GM12878 (cell line): ENCODE measurements around the gene NOP10. TPM values are rescaled to one million over a fixed set of nuclear protein-coding genes. Genes with fewer than 3 reads are reported as not detected.

Source experiments
- ATAC-seq: fragments of 200-7000 bp; cut with Tn5 transposase; 3 replicates; pipeline ENCODE4 v1.9.1; 2020; ENCODE audit warnings: mild to moderate bottlenecking, moderate library complexity
- BruUV-seq: library from RNA; stranded (reverse); fragments of 400-500 nt; replicated peaks from 2 replicates; lab custom pipeline; 2021; lab: Mats Ljungman, UMichigan
- CTCF ChIA-PET: fragments of 300-600 bp; sonication (Branson Sonifier 250); formaldehyde crosslinking; extraction: SDS; loops from one replicate; lab custom pipeline; 2021; ENCODE audit warnings: inconsistent platforms; lab: Yijun Ruan, JAX
- POLR2A ChIA-PET: fragments of 350-600 bp; formaldehyde crosslinking; extraction: SDS; loops from one replicate; lab custom pipeline; 2021; ENCODE audit warnings: inconsistent platforms; lab: Charles Lee
- RAD21 ChIA-PET: fragments of 300-600 bp; sonication (Branson Sonifier 250); formaldehyde crosslinking; loops from one replicate; lab custom pipeline; 2023; ENCODE audit warnings: antibody characterized with exemption; ENCODE audit not compliant: unreplicated experiment; lab: Charles Lee
- SMC1A ChIA-PET: fragments of 300-600 bp; sonication (Branson Sonifier 250); formaldehyde crosslinking; loops from one replicate; lab custom pipeline; 2023; ENCODE audit not compliant: unreplicated experiment, uncharacterized antibody; lab: Charles Lee
- DNase-seq: peaks from one replicate; pipeline ENCODE4 v3.0.0-alpha.2; 2011; ENCODE audit warnings: low read depth, low spot score
- FAIRE-seq: peaks from 3 replicates; lab custom pipeline; 2011; peaks lifted over from hg19 to GRCh38; lab: Jason Lieb, UNC
- H2AFZ ChIP-seq: 2 replicates; pipeline ENCODE4 v1.6.0; 2011; ENCODE audit warnings: low read depth, low read length, control low read depth; ENCODE audit not compliant: control insufficient read depth
- H3K27ac ChIP-seq: 2 replicates; pipeline ENCODE4 v1.5.1; 2011; ENCODE audit warnings: control low read depth; ENCODE audit not compliant: control insufficient read depth, insufficient read depth
- H3K27me3 ChIP-seq, 2 experiments: replicated peaks in 1 of 2; 2 replicates each; pipeline versions ENCODE4 v1.6.0 to v1.6.1; 2011; ENCODE audit warnings: low read length in 1 of 2; ENCODE audit not compliant: control insufficient read depth in 2 of 2, insufficient read depth in 2 of 2
- H3K36me3 ChIP-seq, 2 experiments: 2 replicates each; pipeline ENCODE4 v1.5.1; 2011; ENCODE audit warnings: low read length in 1 of 2; ENCODE audit not compliant: control insufficient read depth in 2 of 2, insufficient read depth in 2 of 2
- H3K4me1 ChIP-seq: 2 replicates; pipeline ENCODE4 v1.6.1; 2011; ENCODE audit warnings: mild to moderate bottlenecking, low read length, moderate library complexity, mixed read lengths; ENCODE audit not compliant: control insufficient read depth, insufficient read depth
- H3K4me2 ChIP-seq: 2 replicates; pipeline ENCODE4 v1.6.0; 2011; ENCODE audit warnings: control low read depth; ENCODE audit not compliant: control insufficient read depth, insufficient read depth
- H3K4me3 ChIP-seq: fragments of 200-600 bp; sonication (generic); 2 replicates; pipeline ENCODE4 v1.5.1; 2016
- H3K79me2 ChIP-seq: 2 replicates; pipeline ENCODE4 v1.6.0; 2011; ENCODE audit warnings: low read length; ENCODE audit not compliant: control insufficient read depth, insufficient read depth
- H3K9ac ChIP-seq: 2 replicates; pipeline ENCODE4 v1.8.0; 2011; ENCODE audit warnings: low read length, control low read depth, mixed read lengths; ENCODE audit not compliant: control insufficient read depth, insufficient read depth
- H3K9me3 ChIP-seq: replicated peaks from 3 replicates; pipeline ENCODE4 v1.5.1; 2011; ENCODE audit warnings: mild to moderate bottlenecking, low read length; ENCODE audit not compliant: control insufficient read depth, insufficient read depth
- H4K20me1 ChIP-seq: 2 replicates; pipeline ENCODE4 v1.6.0; 2011; ENCODE audit not compliant: control insufficient read depth, insufficient read depth
- ATF3 ChIP-seq: IDR thresholded peaks from 2 replicates; pipeline ENCODE4 v1.6.1; 2011; ENCODE audit warnings: low read depth, mild to moderate bottlenecking, low read length, moderate library complexity, borderline replicate concordance; ENCODE audit errors: extremely low read depth
- BMI1 ChIP-seq: fragments of 450-650 bp; IDR thresholded peaks from 2 replicates; pipeline ENCODE4 v1.6.1; 2016; ENCODE audit warnings: mild to moderate bottlenecking, moderate library complexity, borderline replicate concordance
- CBFB ChIP-seq: IDR thresholded peaks from 2 replicates; pipeline ENCODE4 v1.6.1; 2016; ENCODE audit warnings: antibody characterized with exemption, low read depth
- CTCF ChIP-seq, 3 experiments: IDR thresholded peaks in 2 of 3; conservative IDR thresholded peaks in 1 of 3; 2 replicates each; pipeline ENCODE4 v1.5.1; 2011; ENCODE audit warnings: low read depth in 3 of 3, low read length in 3 of 3, mild to moderate bottlenecking in 3 of 3, control low read depth in 2 of 3, moderate library complexity in 2 of 3, inconsistent platforms in 1 of 3, mixed read lengths in 1 of 3; ENCODE audit not compliant: control insufficient read depth in 2 of 3, insufficient read depth in 1 of 3; ENCODE audit errors: extremely low read depth in 1 of 3
- MLLT1 ChIP-seq: fragments of 450-650 bp; IDR thresholded peaks from 2 replicates; pipeline ENCODE4 v1.6.1; 2016; ENCODE audit warnings: mild to moderate bottlenecking
- NFIC ChIP-seq: IDR thresholded peaks from 2 replicates; pipeline ENCODE4 v1.6.1; 2012; ENCODE audit warnings: low read depth, mild to moderate bottlenecking, inconsistent platforms, low read length, moderate library complexity
- NR2C1 ChIP-seq: fragments of 450-650 bp; IDR thresholded peaks from 2 replicates; pipeline ENCODE4 v1.6.1; 2017; ENCODE audit warnings: antibody characterized with exemption, mild to moderate bottlenecking, moderate library complexity
- RAD51 ChIP-seq: fragments of 450-650 bp; IDR thresholded peaks from 2 replicates; pipeline ENCODE4 v1.6.1; 2016; ENCODE audit warnings: moderate library complexity, mild to moderate bottlenecking, inconsistent platforms
- RUNX3 ChIP-seq: IDR thresholded peaks from 2 replicates; pipeline ENCODE4 v1.6.1; 2012; ENCODE audit warnings: low read length, inconsistent platforms
- ZNF274 ChIP-seq: IDR thresholded peaks from one replicate; pipeline ENCODE4 v1.8.0; 2011; ENCODE audit not compliant: insufficient read length, insufficient read depth
- in situ Hi-C: fragments of 300-500 bp; cut with MboI; formaldehyde crosslinking; loops from 9 replicates; pipeline ENCODE4 v1.14.3; 2018; ENCODE audit warnings: mixed read lengths
- intact Hi-C: fragments of 100-400 bp; cut with micrococcal nuclease; formaldehyde crosslinking; loops from one replicate; pipeline ENCODE4 v1.14.2; 2022; ENCODE audit not compliant: unreplicated experiment
- polyA plus RNA-seq, 11 experiments: library from polyadenylated mRNA; depleted of rRNA in 4 of 11; unstranded in 6 of 11; stranded (reverse) in 5 of 11; fragments of >200 nt; fragmentation: Nextera tagmentation in 4 of 11; fragmentation: Illumina TruSeq in 1 of 11; extraction: Ambion mirVana in 4 of 11; extraction: Trizol in 1 of 11; gene quantifications; 1 replicate in 1 of 11; 2 replicates in 10 of 11; pipeline versions ENCODE4 v1.2.1 to v1.2.3, GENCODE V29; 2011 to 2016; ENCODE audit warnings: inconsistent platforms in 2 of 11, missing spikeins in 2 of 11, low read depth in 1 of 11
- total RNA-seq, 4 experiments: library from RNA; depleted of rRNA in 3 of 4; stranded (reverse); fragments of >200 nt in 3 of 4; fragmentation: Illumina TruSeq in 1 of 4; extraction: Trizol in 1 of 4; gene quantifications; 2 replicates each; pipeline versions ENCODE4 v1.2.1 to v1.2.3, GENCODE V29; 2013 to 2021
- TF ChIP-seq, protein P1 (sequence below): fragments of 450-650 bp; IDR thresholded peaks from 2 replicates; pipeline ENCODE4 v1.6.1; 2016; ENCODE audit warnings: mild to moderate bottlenecking

Gene NOP10
- total and polyA plus RNA-seq, 10 of the 15 experiments (the other 5 are each of a cell fraction or from before 2014, with no cell fraction given) = 225 to 1,778 (median 537) TPM

GRCh38 chr15:34325368-34325767 is 17.6 kb downstream of the NOP10 start:
- Histone ChIP-seq H3K36me3 (no peaks in the 10 kb centered on the region; a peak in 1 of 4 replicates), H3K4me2 (peak overlapping the region; percentile 90), H3K79me2 (peaks cover 84% of the 10 kb centered on the region), H2AFZ (no peak overlapping the region), H3K27me3 (no peaks in the 10 kb centered on the region), H4K20me1 (no peaks in the 10 kb centered on the region), H3K4me3 (peak overlapping the region; percentile 43; the same call in 1 of the 2 replicates), H3K4me1 (peaks cover 28% of the 10 kb centered on the region), H3K27ac (peak overlapping the region; percentile 75), H3K9ac (peak overlapping the region; percentile 26), H3K9me3 (no peaks in the 10 kb centered on the region; the same call in 2 of the 3 replicates)
- intact Hi-C loops = loop anchor here (5.0 kb wide), 1 partner anchor 42 kb away; the partner anchor contains the start of gene LPCAT4
- in situ Hi-C loops = no loop called here
- ATAC-seq = no peak
- RAD21 ChIA-PET = interaction anchor here (0.9 to 6.6 kb wide), 7 partner anchors 8 to 215 kb away, joined by 3 to 57 read pairs (median 4); partner anchors contain the start of gene SLC12A6
- SMC1A ChIA-PET = interaction anchor here (0.6 to 6.8 kb wide), 8 partner anchors 7 to 82 kb away, joined by 3 to 107 read pairs (median 6); partner anchors contain the start of genes LPCAT4, NOP10, NUTM1 and SLC12A6
- CTCF ChIA-PET = interaction anchor here (1.3 to 2.8 kb wide), 5 partner anchors 8 to 84 kb away, joined by 5 to 10 read pairs (median 7); partner anchors contain the start of genes NOP10 and NUTM1
- POLR2A ChIA-PET = interaction anchor here (1.3 to 3.3 kb wide), 3 partner anchors 8 to 13 kb away, joined by 4 to 26 read pairs (median 4); partner anchors contain the start of gene SLC12A6
- FAIRE-seq = no peak
- DNase-seq = no peak
- no peak for TF ChIP-seq NR2C1
- TF ChIP-seq MLLT1 = no peak
- TF ChIP-seq RUNX3 = no peak
- no peak for TF ChIP-seq RAD51
- TF ChIP-seq, protein P1, sequence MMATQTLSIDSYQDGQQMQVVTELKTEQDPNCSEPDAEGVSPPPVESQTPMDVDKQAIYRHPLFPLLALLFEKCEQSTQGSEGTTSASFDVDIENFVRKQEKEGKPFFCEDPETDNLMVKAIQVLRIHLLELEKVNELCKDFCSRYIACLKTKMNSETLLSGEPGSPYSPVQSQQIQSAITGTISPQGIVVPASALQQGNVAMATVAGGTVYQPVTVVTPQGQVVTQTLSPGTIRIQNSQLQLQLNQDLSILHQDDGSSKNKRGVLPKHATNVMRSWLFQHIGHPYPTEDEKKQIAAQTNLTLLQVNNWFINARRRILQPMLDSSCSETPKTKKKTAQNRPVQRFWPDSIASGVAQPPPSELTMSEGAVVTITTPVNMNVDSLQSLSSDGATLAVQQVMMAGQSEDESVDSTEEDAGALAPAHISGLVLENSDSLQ = no peak
- TF ChIP-seq CBFB = no peak
- no peak for TF ChIP-seq NFIC
- no peak for TF ChIP-seq BMI1
- TF ChIP-seq ATF3 = no peak
- no peak for TF ChIP-seq ZNF274
- TF ChIP-seq CTCF (IDR thresholded peaks at IDR 0.05 in 2 of 3, conservative IDR thresholded peaks at IDR 0.05 in 1 of 3; ENCODE audit: control insufficient read depth in 2 of 3, extremely low read depth in 1 of 3, insufficient read depth in 1 of 3, low read depth in 3 of 3, low read length in 3 of 3) = no peak
- no TSS peak for BruUV-seq
